ENCODE results near the gene SPTSSA.

- no peak for TF ChIP-seq TAF1 (IDR thresholded peaks at IDR 0.05; ENCODE audit: borderline replicate concordance, low read depth, low read length)
- TF ChIP-seq, protein P1, sequence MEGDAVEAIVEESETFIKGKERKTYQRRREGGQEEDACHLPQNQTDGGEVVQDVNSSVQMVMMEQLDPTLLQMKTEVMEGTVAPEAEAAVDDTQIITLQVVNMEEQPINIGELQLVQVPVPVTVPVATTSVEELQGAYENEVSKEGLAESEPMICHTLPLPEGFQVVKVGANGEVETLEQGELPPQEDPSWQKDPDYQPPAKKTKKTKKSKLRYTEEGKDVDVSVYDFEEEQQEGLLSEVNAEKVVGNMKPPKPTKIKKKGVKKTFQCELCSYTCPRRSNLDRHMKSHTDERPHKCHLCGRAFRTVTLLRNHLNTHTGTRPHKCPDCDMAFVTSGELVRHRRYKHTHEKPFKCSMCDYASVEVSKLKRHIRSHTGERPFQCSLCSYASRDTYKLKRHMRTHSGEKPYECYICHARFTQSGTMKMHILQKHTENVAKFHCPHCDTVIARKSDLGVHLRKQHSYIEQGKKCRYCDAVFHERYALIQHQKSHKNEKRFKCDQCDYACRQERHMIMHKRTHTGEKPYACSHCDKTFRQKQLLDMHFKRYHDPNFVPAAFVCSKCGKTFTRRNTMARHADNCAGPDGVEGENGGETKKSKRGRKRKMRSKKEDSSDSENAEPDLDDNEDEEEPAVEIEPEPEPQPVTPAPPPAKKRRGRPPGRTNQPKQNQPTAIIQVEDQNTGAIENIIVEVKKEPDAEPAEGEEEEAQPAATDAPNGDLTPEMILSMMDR (IDR thresholded peaks at IDR 0.05) = no peak
- no peak for TF ChIP-seq RFX5 (IDR thresholded peaks at IDR 0.05; ENCODE audit: low read length)
- TF ChIP-seq FOSL2 (IDR thresholded peaks at IDR 0.05; ENCODE audit: borderline replicate concordance, low read depth) = no peak
- TF ChIP-seq RCOR1 (IDR thresholded peaks at IDR 0.05; ENCODE audit: low read length) = no peak
- TF ChIP-seq RAD21 (IDR thresholded peaks at IDR 0.05; ENCODE audit: low read length) = no peak
- no peak for TF ChIP-seq ELF1 (IDR thresholded peaks at IDR 0.05)
- no peak for TF ChIP-seq EP300 (IDR thresholded peaks at IDR 0.05; ENCODE audit: borderline replicate concordance in 1 of 2, low read depth in 1 of 2, low read length in 1 of 2)
Observed at GRCh38 chr14:34437729-34438080, 24.3 kb downstream of the SPTSSA start.

Data from SK-N-SH (cell line).